HepG2 (cell line): ENCODE measurements around the gene PLPP3. TPM values are rescaled to one million over a fixed set of nuclear protein-coding genes. Genes with fewer than 3 reads are reported as not detected.

Experiments used
- ARNTL ChIP-seq: sonication (generic); formaldehyde crosslinking; IDR thresholded peaks from 2 replicates; pipeline ENCODE4 v1.4.0; 2020; ENCODE audit warnings: mild to moderate bottlenecking, missing genetic modification reagents
- BHLHE40 ChIP-seq: IDR thresholded peaks from 2 replicates; pipeline ENCODE4 v1.6.1; 2011; ENCODE audit warnings: low read length, improper control_type of control experiment
- BRD4 ChIP-seq: sonication (generic); formaldehyde crosslinking; IDR thresholded peaks from 2 replicates; pipeline ENCODE4 v1.4.0; 2020; ENCODE audit warnings: missing genetic modification reagents
- DPF2 ChIP-seq: sonication (generic); formaldehyde crosslinking; IDR thresholded peaks from 2 replicates; pipeline ENCODE4 v1.4.0; 2020; ENCODE audit warnings: mild to moderate bottlenecking, low read depth, missing genetic modification reagents, borderline replicate concordance
- GRHL1 ChIP-seq: sonication (generic); formaldehyde crosslinking; conservative IDR thresholded peaks from 2 replicates; pipeline ENCODE4 v1.8.0; 2022; ENCODE audit warnings: missing genetic modification reagents
- HMG20A ChIP-seq: IDR thresholded peaks from 2 replicates; pipeline ENCODE4 v1.6.1; 2016; ENCODE audit warnings: borderline replicate concordance
- KLF9 ChIP-seq: IDR thresholded peaks from 2 replicates; pipeline ENCODE4 v1.6.1; 2016; ENCODE audit warnings: low read depth
- MXD3 ChIP-seq: IDR thresholded peaks from 2 replicates; pipeline ENCODE4 v1.6.1; 2016; ENCODE audit warnings: mild to moderate bottlenecking, missing biosample characterization, missing genetic modification reagents
- NFE2L2 ChIP-seq: fragments of 150-350 bp; IDR thresholded peaks from 2 replicates; pipeline ENCODE4 v1.6.1; 2014; ENCODE audit warnings: low read length
- NR2F1 ChIP-seq, 2 experiments: fragments of 450-650 bp in 1 of 2; formaldehyde crosslinking in 1 of 2; IDR thresholded peaks; 2 replicates each; pipeline versions ENCODE4 v1.5.0 to v1.6.1; 2016 to 2020; ENCODE audit warnings: mild to moderate bottlenecking in 1 of 2, missing compliant biosample characterization in 1 of 2, missing genetic modification reagents in 1 of 2, moderate library complexity in 1 of 2
- STAT6 ChIP-seq: sonication (generic); formaldehyde crosslinking; IDR thresholded peaks from 2 replicates; pipeline ENCODE4 v1.4.0; 2020; ENCODE audit warnings: missing genetic modification reagents, mild to moderate bottlenecking, borderline replicate concordance
- ZBTB8A ChIP-seq: sonication (generic); formaldehyde crosslinking; IDR thresholded peaks from 2 replicates; pipeline ENCODE4 v1.4.0; 2020; ENCODE audit warnings: mild to moderate bottlenecking, low read depth, missing genetic modification reagents, borderline replicate concordance
- ZGPAT ChIP-seq: IDR thresholded peaks from 2 replicates; pipeline ENCODE4 v1.6.1; 2016; ENCODE audit warnings: mild to moderate bottlenecking
- ZKSCAN8 ChIP-seq: IDR thresholded peaks from 2 replicates; pipeline ENCODE4 v1.6.1; 2016; ENCODE audit warnings: borderline replicate concordance, missing genetic modification reagents, missing compliant biosample characterization
- ZNF121 ChIP-seq: sonication (generic); formaldehyde crosslinking; IDR thresholded peaks from 2 replicates; pipeline ENCODE4 v1.5.0; 2020; ENCODE audit warnings: mild to moderate bottlenecking, missing genetic modification reagents
- ZNF160 ChIP-seq: sonication (generic); formaldehyde crosslinking; IDR thresholded peaks from 2 replicates; pipeline ENCODE4 v1.8.0; 2022; ENCODE audit warnings: mild to moderate bottlenecking, inconsistent platforms, missing genetic modification reagents
- ZNF274 ChIP-seq: sonication (generic); formaldehyde crosslinking; IDR thresholded peaks from 2 replicates; pipeline ENCODE4 v1.5.1; 2020; ENCODE audit warnings: mild to moderate bottlenecking, missing genetic modification reagents
- ZNF282 ChIP-seq: fragments of 450-650 bp; IDR thresholded peaks from 2 replicates; pipeline ENCODE4 v1.6.1; 2018; ENCODE audit not compliant: partially characterized antibody
- ZNF563 ChIP-seq: sonication (generic); formaldehyde crosslinking; IDR thresholded peaks from 2 replicates; pipeline ENCODE4 v1.8.0; 2022; ENCODE audit warnings: mild to moderate bottlenecking, moderate library complexity, missing genetic modification reagents
- ZNF572 ChIP-seq: sonication (generic); formaldehyde crosslinking; IDR thresholded peaks from 2 replicates; pipeline ENCODE4 v1.5.1; 2020; ENCODE audit warnings: mild to moderate bottlenecking, missing genetic modification reagents
- polyA plus RNA-seq, 8 experiments: library from polyadenylated mRNA; depleted of rRNA in 3 of 8; stranded (reverse) in 7 of 8; unstranded in 1 of 8; fragments of >200 nt; fragmentation: Illumina TruSeq in 4 of 8; extraction: Trizol in 4 of 8; gene quantifications; 2 replicates each; pipeline versions ENCODE4 v1.2.1 to v1.2.3, GENCODE V29; 2011 to 2016; ENCODE audit warnings: low read depth in 4 of 8, missing spikeins in 1 of 8, mixed read lengths in 1 of 8; ENCODE audit not compliant: insufficient read depth in 1 of 8
- total RNA-seq, 5 experiments: library from RNA; depleted of rRNA; stranded (reverse); fragments of >200 nt; fragmentation: Illumina TruSeq; extraction: Trizol; gene quantifications; 2 replicates each; pipeline ENCODE4 v1.2.3, GENCODE V29; 2016; ENCODE audit warnings: low read depth in 1 of 5
- TF ChIP-seq, protein P1 (sequence below): sonication (generic); formaldehyde crosslinking; IDR thresholded peaks from 2 replicates; pipeline ENCODE4 v1.4.0; 2020; ENCODE audit warnings: missing genetic modification reagents
- TF ChIP-seq, protein P2 (sequence below): sonication (generic); formaldehyde crosslinking; IDR thresholded peaks from 2 replicates; pipeline ENCODE4 v1.5.0; 2020; ENCODE audit warnings: mild to moderate bottlenecking, missing genetic modification reagents

PLPP3 gene
- total and polyA plus RNA-seq, 2 of the 13 experiments (the other 11 are each of a cell fraction or from before 2014, with no cell fraction given): 49.7 to 65.8 TPM

DNA sequence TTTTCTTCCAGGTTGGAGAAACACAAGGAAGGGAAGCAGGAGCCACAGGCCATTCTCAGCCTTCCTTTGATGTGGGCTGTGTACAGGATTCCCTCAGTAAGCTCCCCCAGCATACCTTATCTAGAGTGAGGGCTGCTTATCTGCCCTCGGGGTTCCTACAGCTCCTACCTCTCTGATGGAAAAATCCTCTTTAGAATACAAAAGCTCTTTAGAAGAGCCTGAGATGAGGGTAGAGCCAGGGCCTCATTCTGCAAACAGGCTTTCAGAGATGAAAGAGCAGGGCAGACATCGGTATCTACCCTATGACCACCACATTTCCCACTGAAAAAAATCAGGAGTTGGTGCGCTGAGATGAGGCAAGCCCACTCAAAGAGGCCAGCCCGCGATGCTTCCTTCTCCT is 85.1 kb downstream of the PLPP3 start (continued):
- TF ChIP-seq STAT6 (CRISPR knock-in tag) (no peak; the same call in 1 of the 2 replicates), ZNF274 (CRISPR knock-in tag) (no peak), ZGPAT (peak; percentile 96), GRHL1 (CRISPR knock-in tag) (no peak), ZNF121 (CRISPR knock-in tag) (peak; percentile 39; the same call in 1 of the 2 replicates), BRD4 (CRISPR knock-in tag) (0 out of 2 replicates have a peak, but pooled peaks have one; percentile 79), ZNF160 (CRISPR knock-in tag) (0 out of 2 replicates have a peak, but pooled peaks have one; percentile 59), MXD3 (CRISPR knock-in tag) (no peak), KLF9 (CRISPR knock-in tag) (no peak), ZNF572 (no peak), ZNF563 (CRISPR knock-in tag) (no peak), DPF2 (CRISPR knock-in tag) (peak; percentile 88), BHLHE40 (no peak), NFE2L2 (no peak), ZBTB8A (no peak), ARNTL (CRISPR knock-in tag) (peak; percentile 88), HMG20A (CRISPR knock-in tag) (peak; percentile 95; the same call in 1 of the 2 replicates), ZKSCAN8 (CRISPR knock-in tag) (peak; percentile 96), ZNF282 (no peak), NR2F1 (CRISPR knock-in tag; IDR thresholded peaks at IDR 0.05) (peak in 1 of 2 experiments; percentile 70; a peak in 3 of 4 replicates)
- TF ChIP-seq, protein P1, sequence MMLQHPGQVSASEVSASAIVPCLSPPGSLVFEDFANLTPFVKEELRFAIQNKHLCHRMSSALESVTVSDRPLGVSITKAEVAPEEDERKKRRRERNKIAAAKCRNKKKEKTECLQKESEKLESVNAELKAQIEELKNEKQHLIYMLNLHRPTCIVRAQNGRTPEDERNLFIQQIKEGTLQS (CRISPR knock-in tag): peak; percentile 66; the same call in 1 of the 2 replicates
- TF ChIP-seq, protein P2, sequence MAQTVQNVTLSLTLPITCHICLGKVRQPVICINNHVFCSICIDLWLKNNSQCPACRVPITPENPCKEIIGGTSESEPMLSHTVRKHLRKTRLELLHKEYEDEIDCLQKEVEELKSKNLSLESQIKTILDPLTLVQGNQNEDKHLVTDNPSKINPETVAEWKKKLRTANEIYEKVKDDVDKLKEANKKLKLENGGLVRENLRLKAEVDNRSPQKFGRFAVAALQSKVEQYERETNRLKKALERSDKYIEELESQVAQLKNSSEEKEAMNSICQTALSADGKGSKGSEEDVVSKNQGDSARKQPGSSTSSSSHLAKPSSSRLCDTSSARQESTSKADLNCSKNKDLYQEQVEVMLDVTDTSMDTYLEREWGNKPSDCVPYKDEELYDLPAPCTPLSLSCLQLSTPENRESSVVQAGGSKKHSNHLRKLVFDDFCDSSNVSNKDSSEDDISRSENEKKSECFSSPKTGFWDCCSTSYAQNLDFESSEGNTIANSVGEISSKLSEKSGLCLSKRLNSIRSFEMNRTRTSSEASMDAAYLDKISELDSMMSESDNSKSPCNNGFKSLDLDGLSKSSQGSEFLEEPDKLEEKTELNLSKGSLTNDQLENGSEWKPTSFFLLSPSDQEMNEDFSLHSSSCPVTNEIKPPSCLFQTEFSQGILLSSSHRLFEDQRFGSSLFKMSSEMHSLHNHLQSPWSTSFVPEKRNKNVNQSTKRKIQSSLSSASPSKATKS (CRISPR knock-in tag): 0 out of 2 replicates have a peak, but pooled peaks have one; percentile 56
